Adrenal gland (tissue), 12 donors: Measurements from ENCODE around the gene COPS3. TPM values are rescaled to one million over a fixed set of nuclear protein-coding genes. Genes with fewer than 3 reads are reported as not detected.
A peak's percentile ranks its signal among the peaks of the same experiment; 100 is the strongest.
"Not testable (repeated sequence)": the region's sequence is repeated elsewhere in the genome, so short reads cannot be mapped to it uniquely, and the experiment has no call there.

ENCODE experiments used
- DNase-seq, 7 donors: peaks; one replicate each; pipeline ENCODE4 v3.0.0-alpha.2; 2019 to 2020
- H3K27ac ChIP-seq, 5 donors: fragments of 200-600 bp; sonication (generic) in 4 of 5; 1 replicate in 3 of 5; 2 replicates in 2 of 5; pipeline versions ENCODE4 v1.5.1 to v1.8.0; 2016 to 2020; ENCODE audit warnings: mild to moderate bottlenecking in 1 of 5
- H3K27me3 ChIP-seq: fragments of 200-600 bp; 2 replicates; pipeline ENCODE4 v1.8.0; 2021
- H3K36me3 ChIP-seq, 2 donors: fragments of 200-600 bp; replicated peaks in 1 of 2; 1 replicate in 1 of 2; 2 replicates in 1 of 2; pipeline versions ENCODE4 v1.5.1 to v1.8.0; 2018 to 2022
- H3K4me1 ChIP-seq, 2 donors: fragments of 200-600 bp; replicated peaks in 1 of 2; 1 replicate in 1 of 2; 2 replicates in 1 of 2; pipeline versions ENCODE4 v1.5.1 to v1.8.0; 2018 to 2021
- H3K4me3 ChIP-seq, 4 donors: fragments of 200-600 bp; sonication (generic) in 3 of 4; one replicate each; pipeline ENCODE4 v1.5.1; 2016 to 2018
- H3K9me3 ChIP-seq, 3 donors: fragments of 200-600 bp; sonication (generic) in 1 of 3; replicated peaks in 1 of 3; 1 replicate in 2 of 3; 2 replicates in 1 of 3; pipeline versions ENCODE4 v1.5.1 to v1.8.0; 2016 to 2021
- POLR2A ChIP-seq, 2 donors: fragments of 450-650 bp; IDR thresholded peaks; one replicate each; pipeline ENCODE4 v1.6.1; 2017; ENCODE audit warnings: antibody characterized with exemption in 2 of 2, mild to moderate bottlenecking in 2 of 2, moderate library complexity in 1 of 2
- WGBS, 4 donors: extraction: QIAGEN DNeasy Blood & Tissue Kit in 2 of 4; methylation state at CpG; one replicate each; pipeline versions ENCODE4 v1.1.5 to v1.1.7; 2013 to 2017; 5-methylcytosine and 5-hydroxymethylcytosine counted together
- intact Hi-C, 2 donors: fragments of 100-400 bp; cut with DNase I; formaldehyde crosslinking; loops; one replicate each; pipeline versions ENCODE4 v1.14.1 to v1.15.0; 2022 to 2023
- polyA plus RNA-seq, 3 donors: library from polyadenylated mRNA; stranded (reverse); fragments of 200-250 nt in 2 of 3; fragments of 350-450 nt in 1 of 3; fragmentation: Illumina TruSeq in 1 of 3; extraction: RNeasy Lipid Tissue Mini Kit (QIAGEN cat#74804) in 1 of 3; gene quantifications; one replicate each; pipeline ENCODE4 v1.2.3, GENCODE V29; 2013 to 2014
- total RNA-seq, 9 donors: library from RNA; depleted of rRNA in 4 of 9; stranded (reverse); fragments of >200 nt in 4 of 9; fragments of 120-200 nt in 1 of 9; fragmentation: NEBNext Ultra II Directional in 1 of 9; extraction: Animal tissue kit (Norgen Biotek cat#: 25700) in 1 of 9; gene quantifications; one replicate each; pipeline versions ENCODE4 v1.1.0 to v1.2.4, GENCODE V29; 2013 to 2023
- TF ChIP-seq, protein P1 (sequence below), 6 experiments: fragments of 450-650 bp in 4 of 6; fragments of 200-600 bp in 2 of 6; sonication (generic) in 1 of 6; IDR thresholded peaks; 1 replicate in 5 of 6; 2 replicates in 1 of 6; pipeline versions ENCODE4 v1.5.1 to v1.8.0; 2016 to 2021; ENCODE audit warnings: antibody characterized with exemption in 6 of 6, mild to moderate bottlenecking in 2 of 6, moderate library complexity in 1 of 6
- donor health status: healthy with polysubstance abuse.
- donor health status: Bipolar disorder and iron deficiency.
- donor health status: DM: yes; HTN: yes; CAD: no.
- donor health status: DM: no; HTN: no; CAD: no.
- donor health status: DM: no; HTN: no; CAD: no.
- donor health status: DM: yes; HTN: yes; CAD: no.

Gene COPS3
- total and polyA plus RNA-seq, 12 donors: 18.7 to 140 (median 52.3) TPM

DNA sequence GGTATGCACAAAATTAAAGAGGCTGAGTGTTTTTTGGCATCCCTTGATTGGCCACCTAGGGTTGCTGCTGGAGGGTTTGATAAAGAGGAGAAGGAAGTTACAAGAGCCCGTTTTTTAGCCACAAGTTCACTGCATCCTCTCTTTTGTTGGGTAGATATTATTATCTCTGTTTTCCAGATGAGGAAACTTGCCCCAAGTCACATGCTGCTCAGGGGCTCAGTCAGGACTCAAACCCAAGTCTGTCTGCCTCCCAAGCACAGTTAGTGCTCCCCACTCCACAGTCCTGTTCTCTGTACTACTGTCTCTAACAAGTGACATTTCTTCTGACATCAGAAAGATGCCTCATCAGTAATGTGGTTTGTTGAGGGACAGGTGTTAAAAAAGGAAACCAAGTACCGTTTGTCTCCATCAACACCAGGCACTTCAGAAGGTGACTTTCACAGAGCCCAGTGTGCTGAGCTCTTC, 23.5 kb upstream of the COPS3 start:
- 60 to 77% (median 67%) methylated on average over 2 of the region's 2 CpGs for WGBS, 4 donors

DNA sequence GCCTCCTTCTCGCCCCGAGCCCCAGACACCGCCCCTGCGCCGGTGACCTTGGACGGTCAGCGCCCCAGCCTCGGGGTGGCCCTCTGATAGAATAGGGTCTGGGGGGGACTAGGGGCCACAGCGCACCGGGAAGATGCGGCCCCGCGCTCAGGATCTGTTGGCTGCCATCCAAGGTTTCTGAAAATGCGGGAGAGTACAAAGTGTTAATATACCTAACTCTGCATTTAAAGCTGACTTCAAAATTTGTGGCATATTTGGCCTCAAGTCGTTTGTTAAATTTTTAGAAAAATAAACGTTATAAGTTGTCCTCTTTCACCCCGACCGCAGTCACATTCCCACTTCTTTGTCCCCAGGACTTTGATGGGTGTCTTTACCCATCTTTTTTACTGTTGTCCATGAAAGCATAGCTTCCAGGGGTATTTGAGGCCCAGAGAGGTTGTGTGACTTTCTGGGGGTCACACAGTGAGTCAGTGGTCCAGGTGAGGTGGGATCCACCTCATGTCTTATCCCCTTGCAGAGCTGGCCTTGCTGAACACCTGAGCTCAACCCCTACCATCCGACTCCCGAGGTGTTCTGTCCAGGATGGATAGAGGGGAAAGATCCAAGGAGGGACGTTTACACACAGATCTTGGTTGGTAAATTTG, 22.9 kb upstream of the COPS3 start:
- Histone ChIP-seq H3K4me3 (peak overlapping the region in 2 of 4 donors; percentile 45 to 75), H3K9me3 (no peaks in the 10 kb centered on the region), H3K36me3 (no peaks in the 10 kb centered on the region), H3K27ac (peak overlapping the region in 2 of 5 donors; percentile 44 to 82), H3K27me3 (no peaks in the 10 kb centered on the region), H3K4me1 (peaks cover 5 to 18% of the 10 kb centered on the region in 2 donors)
- intact Hi-C loops: loop anchor here (10.0 kb wide), 2 partner anchors 159 to 299 kb away; no protein-coding TSS in a partner anchor
- WGBS, 4 donors: 14 to 28% (median 20%) methylated on average over 13 to 21 of the region's 21 CpGs
- TF ChIP-seq, protein P1, sequence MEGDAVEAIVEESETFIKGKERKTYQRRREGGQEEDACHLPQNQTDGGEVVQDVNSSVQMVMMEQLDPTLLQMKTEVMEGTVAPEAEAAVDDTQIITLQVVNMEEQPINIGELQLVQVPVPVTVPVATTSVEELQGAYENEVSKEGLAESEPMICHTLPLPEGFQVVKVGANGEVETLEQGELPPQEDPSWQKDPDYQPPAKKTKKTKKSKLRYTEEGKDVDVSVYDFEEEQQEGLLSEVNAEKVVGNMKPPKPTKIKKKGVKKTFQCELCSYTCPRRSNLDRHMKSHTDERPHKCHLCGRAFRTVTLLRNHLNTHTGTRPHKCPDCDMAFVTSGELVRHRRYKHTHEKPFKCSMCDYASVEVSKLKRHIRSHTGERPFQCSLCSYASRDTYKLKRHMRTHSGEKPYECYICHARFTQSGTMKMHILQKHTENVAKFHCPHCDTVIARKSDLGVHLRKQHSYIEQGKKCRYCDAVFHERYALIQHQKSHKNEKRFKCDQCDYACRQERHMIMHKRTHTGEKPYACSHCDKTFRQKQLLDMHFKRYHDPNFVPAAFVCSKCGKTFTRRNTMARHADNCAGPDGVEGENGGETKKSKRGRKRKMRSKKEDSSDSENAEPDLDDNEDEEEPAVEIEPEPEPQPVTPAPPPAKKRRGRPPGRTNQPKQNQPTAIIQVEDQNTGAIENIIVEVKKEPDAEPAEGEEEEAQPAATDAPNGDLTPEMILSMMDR (IDR thresholded peaks at IDR 0.05): no peak
- no peak for TF ChIP-seq POLR2A (IDR thresholded peaks at IDR 0.05)
- DNase-seq: no peak

More for the DNA sequence above, 23.5 kb upstream of the COPS3 start:
- H3K36me3 ChIP-seq: no peaks in the 10 kb centered on the region
- H3K27ac ChIP-seq: no peak overlapping the region
- H3K4me3 ChIP-seq: no peak overlapping the region
- intact Hi-C loops: loop anchor here (10.0 kb wide), 2 partner anchors 160 to 300 kb away; no protein-coding TSS in a partner anchor
- no peaks in the 10 kb centered on the region for H3K27me3 ChIP-seq
- TF ChIP-seq, protein P1 (IDR thresholded peaks at IDR 0.05): no peak
- TF ChIP-seq POLR2A (IDR thresholded peaks at IDR 0.05): no peak
- H3K9me3 ChIP-seq: no peaks in the 10 kb centered on the region
- H3K4me1 ChIP-seq: peaks cover 5 to 18% of the 10 kb centered on the region in 2 donors
- no peak for DNase-seq

DNA sequence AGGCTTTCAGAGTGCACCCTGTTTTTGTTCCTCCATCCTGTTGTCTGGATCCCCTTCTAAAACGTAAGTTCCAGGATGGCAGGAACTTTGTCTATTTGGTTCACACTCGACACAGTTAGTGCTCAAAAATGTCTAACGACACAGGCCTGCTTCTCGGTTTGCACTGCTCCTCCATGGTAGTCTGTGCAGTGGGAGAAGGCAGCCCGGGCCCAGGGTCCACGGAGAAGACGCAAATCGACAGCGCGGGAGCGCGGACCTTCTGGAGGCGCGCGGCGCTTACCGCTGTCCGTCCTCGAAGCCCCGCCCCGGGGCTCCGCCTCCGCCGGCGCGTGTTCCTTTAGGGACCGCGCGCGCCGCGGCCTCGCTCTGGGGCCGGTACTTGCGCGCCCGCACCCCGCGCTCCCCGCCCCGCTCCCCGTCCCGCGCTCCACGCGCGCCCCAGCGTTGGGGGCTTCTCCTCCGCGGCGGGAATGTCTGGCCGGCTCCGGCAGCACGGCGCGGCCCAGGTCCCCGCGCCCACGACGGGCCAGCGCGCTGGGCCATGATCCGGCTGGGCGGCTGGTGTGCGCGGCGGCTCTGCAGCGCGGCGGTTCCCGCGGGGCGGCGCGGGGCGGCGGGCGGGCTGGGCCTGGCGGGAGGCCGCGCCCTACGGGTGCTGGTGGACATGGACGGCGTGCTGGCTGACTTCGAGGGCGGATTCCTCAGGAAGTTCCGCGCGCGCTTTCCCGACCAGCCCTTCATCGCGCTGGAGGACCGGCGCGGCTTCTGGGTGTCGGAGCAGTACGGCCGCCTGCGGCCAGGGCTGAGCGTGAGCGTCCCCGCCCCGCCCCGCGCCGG, 22.2 kb upstream of the COPS3 start, which contains the start of gene NT5M:
Gene NT5M, plus strand, starts transcription at position 364 of the 837 bp plus-strand sequence. Its CDS starts 178 bp downstream, at position 542.
- Histone ChIP-seq H3K27me3 (no peaks in the 10 kb centered on the region), H3K36me3 (no peaks in the 10 kb centered on the region), H3K4me3 (peak within 1 kb of the TSS in 2 of 4 donors; percentile 45 to 75), H3K9me3 (no peaks in the 10 kb centered on the region), H3K27ac (peak within 1 kb of the TSS in 3 of 5 donors; percentile 37 to 82 (median 50)), H3K4me1 (peaks cover 5 to 18% of the 10 kb centered on the region in 2 donors)
- 0 to 1% (median 0%) methylated on average over 4 to 107 of the region's 107 CpGs for WGBS, 4 donors
- intact Hi-C loops: loop anchor here (10.0 kb wide), 2 partner anchors 158 to 298 kb away; no protein-coding TSS in a partner anchor
- TF ChIP-seq, protein P1 (IDR thresholded peaks at IDR 0.05): no peak
- TF ChIP-seq POLR2A (IDR thresholded peaks at IDR 0.05): peak in 1 of 2 donors; percentile 19
- peak; percentile 51 to 79 (median 71) for DNase-seq

DNA sequence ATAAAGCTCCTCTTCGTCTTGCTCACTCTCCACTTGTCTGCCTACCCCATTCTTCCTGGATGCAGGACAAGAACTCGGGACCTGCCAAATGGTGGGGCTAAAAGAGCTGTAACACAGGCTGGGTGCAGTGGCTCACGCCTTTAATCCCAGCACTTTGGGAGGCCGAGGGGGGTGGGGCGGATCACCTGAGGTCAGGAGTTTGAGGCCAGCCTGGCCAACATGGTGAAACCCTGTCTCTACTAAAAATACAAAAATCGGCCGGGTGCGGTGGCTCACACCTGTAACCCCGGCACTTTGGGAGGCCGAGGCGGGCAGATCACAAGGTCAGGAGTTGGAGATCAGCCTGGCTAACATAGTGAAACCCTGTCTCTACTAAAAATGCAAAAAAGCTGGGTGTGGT, 20.6 kb upstream of the COPS3 start:
- intact Hi-C loops: loop anchor here (10.0 kb wide), 2 partner anchors 157 to 297 kb away; no protein-coding TSS in a partner anchor
- H3K4me1 ChIP-seq: peaks cover 5 to 18% of the 10 kb centered on the region in 2 donors

More for the DNA sequence above, 20.6 kb upstream of the COPS3 start:
- not testable (repeated sequence) for DNase-seq, H3K4me3 ChIP-seq, H3K27ac ChIP-seq, H3K9me3 ChIP-seq, H3K27me3 ChIP-seq, H3K36me3 ChIP-seq
- 84 to 94% (median 93%) methylated on average over 5 to 11 of the region's 11 CpGs for WGBS, 4 donors
